Stimulated activated naive CD8-positive, alpha-beta T cell treated with anti-CD3 and anti-CD28 coated beads, Interleukin-15, amount 100 ng/mL, for 72 hours (primary cell): ENCODE data around the gene DCP1A.
A peak's percentile ranks its signal among the peaks of the same experiment; 100 is the strongest.
"Not testable (repeated sequence)": the region's sequence is repeated elsewhere in the genome, so short reads cannot be mapped to it uniquely, and the experiment has no call there.

Experiments
- ATAC-seq: fragments of 150-1000 bp; cut with Tn5 transposase; 2 replicates; pipeline ENCODE4 v1.10.0; 2021; ENCODE audit warnings: mild to moderate bottlenecking, moderate library complexity
- DNase-seq, 2 donors: peaks; one replicate each; pipeline ENCODE4 v3.0.0; 2021 to 2022
- H3K27ac Mint-ChIP-seq, 2 donors: one replicate each; pipeline ENCODE4 v1.8.0; 2022; ENCODE audit warnings: mild to moderate bottlenecking in 2 of 2, mixed read lengths in 2 of 2, moderate library complexity in 2 of 2
- H3K27me3 Mint-ChIP-seq: one replicate; pipeline ENCODE4 v1.8.0; 2022; ENCODE audit warnings: mixed read lengths
- H3K4me1 Mint-ChIP-seq: one replicate; pipeline ENCODE4 v1.8.0; 2022; ENCODE audit warnings: mild to moderate bottlenecking, mixed read lengths
- H3K4me3 Mint-ChIP-seq, 2 donors: one replicate each; pipeline ENCODE4 v1.8.0; 2022; ENCODE audit warnings: mild to moderate bottlenecking in 2 of 2, mixed read lengths in 2 of 2, moderate library complexity in 1 of 2
- H3K9me3 Mint-ChIP-seq, 2 donors: one replicate each; pipeline ENCODE4 v1.8.0; 2022; ENCODE audit warnings: mixed read lengths in 2 of 2

DCP1A gene

GRCh38 chr3:53260286-53260785 is 87.0 kb downstream of the DCP1A start:
- H3K4me1 Mint-ChIP-seq = peaks cover 4% of the 10 kb centered on the region
- no peak for DNase-seq
- no peaks in the 10 kb centered on the region for H3K27me3 Mint-ChIP-seq
- H3K27ac Mint-ChIP-seq = no peak overlapping the region
- no peak for ATAC-seq
- no peak overlapping the region for H3K4me3 Mint-ChIP-seq
- no peaks in the 10 kb centered on the region for H3K9me3 Mint-ChIP-seq

GRCh38 chr3:53259427-53260259 is 87.7 kb downstream of the DCP1A start:
- H3K4me1 Mint-ChIP-seq = peaks cover 6% of the 10 kb centered on the region
- H3K27me3 Mint-ChIP-seq = no peaks in the 10 kb centered on the region
- H3K27ac Mint-ChIP-seq = no peak overlapping the region
- ATAC-seq (no peak), DNase-seq (no peak)
- H3K4me3 Mint-ChIP-seq = no peak overlapping the region
- H3K9me3 Mint-ChIP-seq = no peaks in the 10 kb centered on the region

- ATAC-seq = no peak
- Mint-ChIP-seq H3K27ac (no peak overlapping the region), H3K27me3 (no peaks in the 10 kb centered on the region), H3K9me3 (no peaks in the 10 kb centered on the region), H3K4me3 (no peak overlapping the region), H3K4me1 (peaks cover 14% of the 10 kb centered on the region)
- no peak for DNase-seq
These were observed 88.5 kb downstream of the DCP1A start for GRCh38 chr3:53258600-53259426.

- Mint-ChIP-seq H3K4me1 (peaks cover 26% of the 10 kb centered on the region), H3K9me3 (no peaks in the 10 kb centered on the region), H3K27ac (no peak overlapping the region), H3K4me3 (no peak overlapping the region), H3K27me3 (no peaks in the 10 kb centered on the region)
- no peak for ATAC-seq
- DNase-seq = no peak
These were observed 89.9 kb downstream of the DCP1A start for GRCh38 chr3:53257465-53257864.

- Mint-ChIP-seq H3K4me3 (no peak overlapping the region), H3K9me3 (no peaks in the 10 kb centered on the region)
These were observed 90.7 kb downstream of the DCP1A start for GRCh38 chr3:53256704-53257055.

GRCh38 chr3:53255775-53256703 is 91.3 kb downstream of the DCP1A start, which contains the start of gene TKT:
Gene TKT (minus strand): TSS chr3:53256022. CDS start chr3:53255942, 80 bp downstream.
- Mint-ChIP-seq H3K27me3 (no peaks in the 10 kb centered on the region), H3K27ac (peak within 1 kb of the TSS; percentile 94 to 98), H3K4me1 (peaks cover 40% of the 10 kb centered on the region), H3K4me3 (peak within 1 kb of the TSS; percentile 93 to 97), H3K9me3 (no peaks in the 10 kb centered on the region)
- ATAC-seq (peak; percentile 79), DNase-seq (peak; percentile 69 to 81)

More at GRCh38 chr3:53256704-53257055, 90.7 kb downstream of the DCP1A start:
- ATAC-seq (no peak), DNase-seq (no peak)
- H3K27me3 Mint-ChIP-seq = no peaks in the 10 kb centered on the region
- peaks cover 34% of the 10 kb centered on the region for H3K4me1 Mint-ChIP-seq
- no peak overlapping the region for H3K27ac Mint-ChIP-seq

- ATAC-seq (peak; percentile 75), DNase-seq (peak in 1 of 2 donors; percentile 52)
- H3K9me3 Mint-ChIP-seq = no peaks in the 10 kb centered on the region
- H3K4me1 Mint-ChIP-seq = peaks cover 47% of the 10 kb centered on the region
- no peaks in the 10 kb centered on the region for H3K27me3 Mint-ChIP-seq
- peak overlapping the region; percentile 94 to 98 for H3K27ac Mint-ChIP-seq
- peak overlapping the region; percentile 93 to 97 for H3K4me3 Mint-ChIP-seq
These were observed 91.9 kb downstream of the DCP1A start for GRCh38 chr3:53255423-53255774.

- Mint-ChIP-seq H3K9me3 (no peaks in the 10 kb centered on the region), H3K27ac (peak overlapping the region; percentile 94 to 98), H3K27me3 (no peaks in the 10 kb centered on the region), H3K4me1 (peaks cover 53% of the 10 kb centered on the region), H3K4me3 (peak overlapping the region; percentile 93 to 97)
- ATAC-seq = peak; percentile 75
- peak; percentile 55 to 70 for DNase-seq
These were observed 92.6 kb downstream of the DCP1A start for GRCh38 chr3:53254509-53255422.

GRCh38 chr3:53253707-53254508 is 93.4 kb downstream of the DCP1A start:
- H3K4me3 Mint-ChIP-seq = peak overlapping the region; percentile 93 to 97
- H3K9me3 Mint-ChIP-seq = no peaks in the 10 kb centered on the region
- peak overlapping the region; percentile 40 to 75 for H3K27ac Mint-ChIP-seq
- H3K27me3 Mint-ChIP-seq = no peaks in the 10 kb centered on the region
- ATAC-seq (no peak), DNase-seq (peak in 1 of 2 donors; percentile 26)
- H3K4me1 Mint-ChIP-seq = peaks cover 58% of the 10 kb centered on the region

GRCh38 chr3:53252947-53253322 is 94.4 kb downstream of the DCP1A start:
- H3K4me1 Mint-ChIP-seq = peaks cover 67% of the 10 kb centered on the region
- not testable (repeated sequence) for ATAC-seq

GRCh38 chr3:53252096-53252946 is 95.0 kb downstream of the DCP1A start:
- peak overlapping the region in 1 of 2 donors; percentile 38 for H3K27ac Mint-ChIP-seq
- DNase-seq (no peak), ATAC-seq (no peak)
- peaks cover 73% of the 10 kb centered on the region for H3K4me1 Mint-ChIP-seq
- H3K27me3 Mint-ChIP-seq = no peaks in the 10 kb centered on the region
- peak overlapping the region; percentile 69 to 97 for H3K4me3 Mint-ChIP-seq
- no peaks in the 10 kb centered on the region for H3K9me3 Mint-ChIP-seq

More at GRCh38 chr3:53252947-53253322, 94.4 kb downstream of the DCP1A start:
- DNase-seq, H3K9me3 Mint-ChIP-seq, H3K27me3 Mint-ChIP-seq: not testable (repeated sequence)
- Mint-ChIP-seq H3K4me3 (peak overlapping the region; percentile 69 to 97), H3K27ac (peak overlapping the region in 1 of 2 donors; percentile 38)

- no peak overlapping the region for H3K4me3 Mint-ChIP-seq
These were observed 96.3 kb downstream of the DCP1A start for GRCh38 chr3:53250881-53251605.

More at GRCh38 chr3:53250881-53251605, 96.3 kb downstream of the DCP1A start:
- Mint-ChIP-seq H3K9me3 (no peaks in the 10 kb centered on the region), H3K27ac (peak overlapping the region; percentile 48 to 82), H3K4me1 (peaks cover 77% of the 10 kb centered on the region), H3K27me3 (no peaks in the 10 kb centered on the region)
- DNase-seq (no peak), ATAC-seq (no peak)
